Hippocampal formation (tissue), 2 donors: ENCODE results near the gene SLC16A10.
"Not testable (repeated sequence)": the region's sequence is repeated elsewhere in the genome, so short reads cannot be mapped to it uniquely, and the experiment has no call there.

Source experiments
- DNase-seq, 2 donors: peaks; one replicate each; lab custom pipeline; 2025; lab: John Stamatoyannopoulos, UW

Gene SLC16A10

GRCh38 chr6:111219785-111220184 is 132.5 kb downstream of the SLC16A10 start:
- no peak for DNase-seq

GRCh38 chr6:111220383-111221031 is 133.2 kb downstream of the SLC16A10 start:
- DNase-seq, result no peak

GRCh38 chr6:111221804-111222203 is 134.5 kb downstream of the SLC16A10 start:
- no peak for DNase-seq

DNA sequence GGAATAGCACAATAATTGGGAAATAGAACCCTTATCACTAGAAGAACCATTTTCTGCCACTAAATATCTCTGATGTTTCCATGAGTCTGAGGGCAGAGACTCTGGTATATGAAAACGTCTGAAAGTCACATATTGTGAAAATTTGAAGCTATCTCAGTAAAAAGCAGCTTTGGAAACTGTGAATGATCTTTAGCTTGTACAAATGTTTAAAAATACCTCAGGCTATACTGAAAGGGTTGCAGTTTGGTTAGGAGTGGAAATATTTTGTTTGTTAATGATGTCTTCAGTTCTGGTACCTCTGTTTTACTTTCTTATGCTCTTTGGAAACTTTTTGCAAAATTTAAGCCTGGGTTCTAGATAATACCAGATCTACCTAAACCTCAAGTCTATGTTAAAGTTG is 135.0 kb downstream of the SLC16A10 start:
- no peak for DNase-seq

- no peak for DNase-seq
Measured at GRCh38 chr6:111228094-111228493, 140.8 kb downstream of the SLC16A10 start.

DNA sequence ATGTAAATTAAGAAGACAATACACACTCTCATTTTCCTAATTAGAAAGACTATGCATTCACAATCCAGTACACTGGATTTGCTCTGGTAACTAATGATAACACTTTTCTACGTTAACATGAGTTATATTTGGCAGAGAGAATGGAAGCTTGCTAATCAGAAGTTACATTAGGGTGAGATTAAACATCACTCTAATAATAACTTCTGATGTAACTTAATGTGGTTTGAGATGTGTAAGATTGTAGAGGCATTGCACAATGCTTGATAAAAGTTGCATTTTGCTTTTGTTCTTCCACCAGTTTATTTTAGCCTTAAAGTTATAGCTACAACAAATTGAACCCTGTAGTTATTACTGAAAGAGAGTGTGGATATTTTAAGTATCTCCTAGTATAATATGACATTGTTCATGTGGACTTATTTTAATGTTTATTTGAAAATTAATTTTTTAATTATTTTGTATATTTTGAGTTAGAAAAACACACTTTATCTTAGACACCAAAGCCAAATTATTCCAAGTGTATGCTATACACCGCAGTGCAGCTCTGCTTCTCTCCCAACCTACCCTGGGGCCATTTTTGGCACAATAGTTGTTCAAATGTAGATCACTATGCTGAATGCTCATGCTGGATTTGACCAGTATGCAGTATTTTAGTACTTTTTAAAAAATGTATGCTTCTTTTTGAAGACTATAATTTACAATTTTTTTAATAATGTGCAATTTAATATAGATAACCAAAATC is 143.2 kb downstream of the SLC16A10 start:
- DNase-seq, result no peak

DNA sequence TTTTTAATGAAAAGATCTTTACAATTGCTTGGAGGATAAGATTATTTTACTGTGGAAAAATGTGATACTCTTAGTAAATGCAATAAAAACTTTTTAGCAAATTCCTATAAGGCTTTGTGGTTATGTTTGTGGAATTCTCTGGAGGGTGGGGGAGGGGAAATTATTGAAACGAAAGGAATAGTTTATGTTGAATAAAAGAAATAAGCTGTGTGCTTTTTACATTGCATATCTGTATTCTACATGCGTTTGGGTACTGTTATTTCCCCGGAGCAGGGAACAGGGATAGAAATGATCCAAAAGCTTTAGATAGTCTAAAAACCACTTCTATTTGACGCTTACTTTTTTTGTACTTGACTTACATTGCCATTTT is 143.8 kb downstream of the SLC16A10 start:
- no peak for DNase-seq

- DNase-seq, result no peak
Measured at GRCh38 chr6:111237852-111238251, 150.5 kb downstream of the SLC16A10 start.

- DNase-seq, result no peak
Measured at GRCh38 chr6:111238464-111239119, 151.3 kb downstream of the SLC16A10 start.

DNA sequence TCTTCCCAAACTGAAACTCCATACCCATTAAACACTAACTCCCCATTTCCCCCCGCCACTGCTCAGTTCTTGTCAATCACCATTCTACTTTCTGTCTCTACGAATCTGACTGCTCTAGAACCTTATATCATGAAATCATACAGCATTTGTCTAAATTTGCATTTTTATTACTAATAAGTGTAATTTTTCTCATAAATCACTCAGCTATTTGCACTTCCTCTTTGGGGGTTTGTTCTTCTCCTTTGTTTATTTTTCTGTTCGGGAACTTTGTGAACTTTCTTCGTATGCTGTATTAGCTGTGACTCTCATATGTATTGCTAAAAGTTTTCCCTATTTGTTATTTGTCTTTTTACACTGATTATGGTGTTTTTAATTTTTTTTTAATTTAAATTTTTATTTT is 152.2 kb downstream of the SLC16A10 start:
- DNase-seq, result no peak

GRCh38 chr6:111242452-111242851 is 155.1 kb downstream of the SLC16A10 start:
- no peak for DNase-seq

DNA sequence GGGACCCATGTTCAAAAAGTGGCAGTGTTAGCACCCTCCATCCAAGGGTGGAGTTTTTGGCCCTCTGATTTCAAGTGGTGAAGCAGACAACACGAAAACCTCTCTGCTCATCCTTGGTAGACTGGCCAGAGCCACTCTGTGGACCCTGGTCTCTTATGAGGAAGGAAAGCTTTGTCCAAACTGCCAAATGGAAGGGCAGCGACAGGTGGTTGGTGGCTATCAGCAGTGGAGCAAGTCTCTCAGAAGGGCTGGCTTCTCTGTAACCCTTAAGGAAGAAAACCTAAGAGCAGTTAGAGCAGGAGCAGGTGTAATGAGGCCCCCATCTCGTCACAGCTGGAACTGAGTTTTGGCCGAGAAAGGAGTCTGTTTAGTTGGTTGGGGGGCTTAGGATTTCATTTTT is 155.8 kb downstream of the SLC16A10 start:
- no peak for DNase-seq

- DNase-seq, result no peak
Measured at GRCh38 chr6:111248789-111249188, 161.5 kb downstream of the SLC16A10 start.

DNA sequence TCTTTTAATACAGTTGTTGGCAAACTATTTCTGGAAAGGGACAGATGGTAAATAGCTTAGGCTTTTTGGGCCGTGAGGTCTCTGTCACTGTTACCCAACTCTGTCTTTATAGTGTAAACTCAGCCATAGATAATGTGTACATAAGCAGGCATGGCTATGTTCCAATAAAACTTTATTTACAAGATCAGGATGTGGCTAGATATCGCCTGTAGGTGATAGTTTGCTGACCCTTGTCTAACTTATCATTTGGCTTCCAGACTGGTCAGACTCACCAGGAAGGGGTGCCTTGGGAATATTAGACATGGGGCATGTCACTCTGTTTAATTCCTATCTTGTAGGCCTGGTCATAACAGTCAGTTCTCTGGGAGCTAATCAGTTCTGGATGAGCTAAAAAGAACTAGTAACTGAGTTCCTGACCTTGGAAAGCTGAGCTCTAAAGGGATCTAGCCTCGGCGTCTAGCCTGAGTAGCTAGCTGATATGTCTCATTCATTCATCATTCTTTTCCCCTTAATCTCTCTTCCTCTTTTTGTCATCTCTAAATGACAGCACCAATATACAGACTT is 163.6 kb downstream of the SLC16A10 start:
- no peak for DNase-seq

DNA sequence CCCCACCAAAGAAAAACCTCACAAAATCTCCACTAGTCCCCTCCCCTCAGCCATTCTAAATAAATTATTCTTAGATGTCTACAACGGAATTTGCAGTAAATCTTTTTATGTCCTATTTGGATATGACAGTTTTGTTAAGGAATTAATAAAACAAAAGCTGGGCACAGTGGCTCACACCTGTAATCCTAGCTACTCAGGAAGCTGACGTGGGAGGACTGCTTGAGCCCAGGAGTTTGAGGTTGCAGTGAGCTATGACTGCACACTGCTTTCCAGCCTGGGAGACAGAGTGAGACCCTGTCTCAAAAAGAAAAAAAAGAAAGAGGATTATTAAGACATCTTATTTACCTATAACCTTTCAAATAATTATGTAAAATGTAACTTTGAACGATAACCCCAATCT is 165.4 kb downstream of the SLC16A10 start:
- no peak for DNase-seq

DNA sequence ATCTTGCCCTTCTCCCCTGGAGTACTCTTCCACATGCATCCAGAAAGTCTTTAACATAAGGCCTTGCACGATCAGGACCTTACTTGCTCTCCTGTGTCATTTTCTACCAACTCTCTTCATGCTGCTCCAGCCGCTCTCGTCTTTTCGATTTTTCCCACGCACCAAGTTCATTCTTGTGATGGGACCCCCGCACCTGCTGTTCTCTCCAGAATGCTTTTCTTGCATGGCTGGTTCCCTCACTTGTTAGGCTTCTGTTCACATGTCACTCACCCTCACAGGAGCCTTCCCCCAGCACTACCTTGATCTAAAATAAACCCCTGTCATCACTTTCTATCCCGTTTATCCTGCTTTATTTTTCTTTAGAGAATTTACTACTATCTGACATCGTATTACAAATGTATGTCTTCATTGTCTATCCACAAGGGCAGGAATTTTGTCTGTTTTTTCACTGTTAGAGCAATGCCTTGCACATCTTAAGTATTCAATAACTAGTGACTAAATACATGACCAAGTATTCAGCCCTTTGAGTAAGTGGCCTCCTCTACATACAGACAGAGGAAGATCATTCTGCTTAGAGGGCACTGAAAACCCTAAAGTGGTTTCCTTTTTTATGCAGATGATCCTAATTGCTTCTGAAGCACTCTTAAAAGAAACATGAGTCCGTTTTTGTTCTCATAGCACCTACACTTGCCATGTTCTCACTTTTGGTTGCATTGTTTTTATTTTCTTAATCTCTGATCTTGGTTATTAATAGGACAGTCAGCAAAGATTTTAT is 166.9 kb downstream of the SLC16A10 start:
- DNase-seq, result no peak

DNA sequence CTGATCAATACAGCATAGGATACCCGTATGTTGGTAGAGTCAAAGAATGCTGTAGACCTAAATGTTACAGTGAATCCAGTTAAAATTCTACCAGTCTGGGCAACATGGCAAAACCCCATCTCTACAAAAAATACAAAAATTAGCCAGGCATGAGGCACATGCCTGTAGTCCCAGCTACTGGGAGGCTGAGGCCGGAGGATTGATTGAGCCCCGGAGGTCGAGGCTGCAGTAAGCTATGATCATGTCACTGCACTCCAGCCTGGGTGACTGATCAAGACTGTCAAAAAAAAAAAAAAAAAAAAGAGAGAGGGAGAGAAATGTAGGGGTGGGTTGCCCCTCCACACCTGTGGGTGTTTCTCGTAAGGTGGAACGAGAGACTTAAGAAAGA is 167.5 kb downstream of the SLC16A10 start:
- DNase-seq, result no peak

- DNase-seq, result not testable (repeated sequence)
Measured at GRCh38 chr6:111255838-111256237, 168.5 kb downstream of the SLC16A10 start.

- no peak for DNase-seq
Measured at GRCh38 chr6:111256646-111257045, 169.3 kb downstream of the SLC16A10 start.

DNA sequence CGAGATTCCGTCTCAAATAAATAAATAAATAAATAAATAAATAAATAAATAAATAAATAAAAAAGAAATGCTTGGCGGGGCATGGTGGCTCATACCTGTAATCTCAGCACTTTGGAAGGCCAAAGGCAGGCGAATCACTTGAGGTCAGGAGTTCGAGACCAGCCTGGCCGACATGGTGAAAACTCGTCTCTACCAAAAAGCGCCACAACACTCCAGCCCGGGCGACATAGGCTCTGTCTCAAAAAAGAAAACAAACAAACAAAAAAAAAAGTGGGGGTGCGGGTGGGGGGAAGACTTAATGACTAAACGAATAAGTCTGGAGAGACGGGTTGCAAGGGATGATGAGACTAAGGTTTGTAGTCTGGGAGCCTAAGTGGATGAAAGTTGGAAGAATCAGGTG is 170.7 kb downstream of the SLC16A10 start:
- no peak for DNase-seq

- DNase-seq, result no peak
Measured at GRCh38 chr6:111258615-111259088, 171.3 kb downstream of the SLC16A10 start.
